Measurements from ENCODE around the gene DOK4.

DOK4 gene

DNA sequence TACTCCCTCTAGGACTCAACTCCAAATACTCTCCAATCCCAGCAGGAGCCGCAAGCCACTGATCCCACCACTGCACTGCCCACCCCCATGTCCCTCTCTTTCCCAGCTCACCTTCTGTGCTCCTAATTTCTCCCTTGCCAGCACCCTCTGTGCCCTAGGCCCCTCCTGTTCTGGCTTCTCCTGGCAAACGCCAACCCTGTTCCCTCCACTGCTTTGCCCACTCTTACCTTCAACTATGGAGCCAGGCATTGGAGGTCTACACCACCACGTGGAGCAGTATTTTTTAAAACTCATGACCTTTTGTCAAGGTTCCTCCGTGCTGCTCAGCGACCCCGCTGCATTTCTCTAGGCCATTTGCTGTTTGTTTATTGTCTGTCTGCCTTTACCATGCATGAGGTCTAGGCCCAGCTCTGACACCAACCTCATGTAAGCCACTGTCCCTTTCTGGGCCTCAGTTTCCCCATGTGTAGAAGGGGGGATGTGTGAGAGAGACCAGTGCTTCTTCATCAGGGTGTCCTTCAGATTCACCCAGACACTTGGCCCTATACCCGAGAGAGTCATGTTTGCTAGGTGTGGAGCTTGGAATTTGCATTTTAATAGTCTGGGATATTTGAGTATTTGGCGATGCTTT is 45.5 kb upstream of the DOK4 start:
- TF ChIP-seq, protein P1, sequence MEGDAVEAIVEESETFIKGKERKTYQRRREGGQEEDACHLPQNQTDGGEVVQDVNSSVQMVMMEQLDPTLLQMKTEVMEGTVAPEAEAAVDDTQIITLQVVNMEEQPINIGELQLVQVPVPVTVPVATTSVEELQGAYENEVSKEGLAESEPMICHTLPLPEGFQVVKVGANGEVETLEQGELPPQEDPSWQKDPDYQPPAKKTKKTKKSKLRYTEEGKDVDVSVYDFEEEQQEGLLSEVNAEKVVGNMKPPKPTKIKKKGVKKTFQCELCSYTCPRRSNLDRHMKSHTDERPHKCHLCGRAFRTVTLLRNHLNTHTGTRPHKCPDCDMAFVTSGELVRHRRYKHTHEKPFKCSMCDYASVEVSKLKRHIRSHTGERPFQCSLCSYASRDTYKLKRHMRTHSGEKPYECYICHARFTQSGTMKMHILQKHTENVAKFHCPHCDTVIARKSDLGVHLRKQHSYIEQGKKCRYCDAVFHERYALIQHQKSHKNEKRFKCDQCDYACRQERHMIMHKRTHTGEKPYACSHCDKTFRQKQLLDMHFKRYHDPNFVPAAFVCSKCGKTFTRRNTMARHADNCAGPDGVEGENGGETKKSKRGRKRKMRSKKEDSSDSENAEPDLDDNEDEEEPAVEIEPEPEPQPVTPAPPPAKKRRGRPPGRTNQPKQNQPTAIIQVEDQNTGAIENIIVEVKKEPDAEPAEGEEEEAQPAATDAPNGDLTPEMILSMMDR (IDR thresholded peaks at IDR 0.05; ENCODE audit: low read depth, low read length, poor library complexity, severe bottlenecking) = no peak
- TF ChIP-seq EZH2phosphoT487 (IDR thresholded peaks at IDR 0.05; ENCODE audit: borderline replicate concordance, low read length) = no peak
- H3F3A ChIP-seq (ENCODE audit: control insufficient read depth, insufficient read depth) = peaks cover 8% of the 10 kb centered on the region
- no peaks in the 10 kb centered on the region for H3K9me3 ChIP-seq (ENCODE audit: control insufficient read depth, insufficient read depth, low read length)
- no peaks in the 10 kb centered on the region for H3K79me2 ChIP-seq (ENCODE audit: control insufficient read depth, low read length)
- H4K20me1 ChIP-seq (ENCODE audit: control insufficient read depth, insufficient read depth, low read depth, low read length) = no peaks in the 10 kb centered on the region; the same call in 1 of the 2 replicates
- no peaks in the 10 kb centered on the region for H3K27me3 ChIP-seq (ENCODE audit: control insufficient read depth, low read length)
- H3K4me2 ChIP-seq (ENCODE audit: low read length) = no peak overlapping the region
- H3K4me3 ChIP-seq (ENCODE audit: low read length) = no peak overlapping the region
- H3K36me3 ChIP-seq (ENCODE audit: control insufficient read depth, low read length) = no peaks in the 10 kb centered on the region
- peaks cover 65% of the 10 kb centered on the region for H3K4me1 ChIP-seq (ENCODE audit: control insufficient read depth, low read length)
- H3K27ac ChIP-seq (ENCODE audit: low read depth, low read length) = no peak overlapping the region
- no peaks in the 10 kb centered on the region for H3K9me2 ChIP-seq (replicated peaks; ENCODE audit: control insufficient read depth, low read length)

DNA sequence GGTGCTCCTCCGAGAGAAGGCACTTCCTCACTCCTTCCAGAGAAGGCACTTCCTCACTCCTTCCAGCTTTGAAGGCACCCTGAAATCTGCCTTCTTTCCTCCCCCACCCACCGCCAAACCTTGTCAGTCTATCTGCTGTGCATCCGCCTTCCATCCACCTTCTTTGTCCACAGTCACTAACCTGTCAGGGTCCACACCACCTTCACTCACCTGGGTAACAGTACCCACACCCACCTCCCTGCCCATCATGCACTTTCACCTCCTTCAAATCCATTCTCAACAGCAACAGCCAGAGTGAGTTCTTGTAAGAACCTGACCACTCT is 44.9 kb upstream of the DOK4 start:
- H3K9me2 ChIP-seq (replicated peaks; ENCODE audit: control insufficient read depth, low read length) = no peaks in the 10 kb centered on the region
- TF ChIP-seq, protein P1 (IDR thresholded peaks at IDR 0.05; ENCODE audit: low read depth, low read length, poor library complexity, severe bottlenecking) = no peak
- no peak for TF ChIP-seq EZH2phosphoT487 (IDR thresholded peaks at IDR 0.05; ENCODE audit: borderline replicate concordance, low read length)
- no peak overlapping the region for H3K27ac ChIP-seq (ENCODE audit: low read depth, low read length)
- peaks cover 62% of the 10 kb centered on the region for H3K4me1 ChIP-seq (ENCODE audit: control insufficient read depth, low read length)
- no peaks in the 10 kb centered on the region for H3K36me3 ChIP-seq (ENCODE audit: control insufficient read depth, low read length)
- no peak overlapping the region for H3K4me2 ChIP-seq (ENCODE audit: low read length)
- H3K4me3 ChIP-seq (ENCODE audit: low read length) = no peak overlapping the region
- H4K20me1 ChIP-seq (ENCODE audit: control insufficient read depth, insufficient read depth, low read depth, low read length) = no peaks in the 10 kb centered on the region; the same call in 1 of the 2 replicates
- no peaks in the 10 kb centered on the region for H3K27me3 ChIP-seq (ENCODE audit: control insufficient read depth, low read length)
- H3K79me2 ChIP-seq (ENCODE audit: control insufficient read depth, low read length) = no peaks in the 10 kb centered on the region
- H3K9me3 ChIP-seq (ENCODE audit: control insufficient read depth, insufficient read depth, low read length) = no peaks in the 10 kb centered on the region
- peaks cover 8% of the 10 kb centered on the region for H3F3A ChIP-seq (ENCODE audit: control insufficient read depth, insufficient read depth)

DNA sequence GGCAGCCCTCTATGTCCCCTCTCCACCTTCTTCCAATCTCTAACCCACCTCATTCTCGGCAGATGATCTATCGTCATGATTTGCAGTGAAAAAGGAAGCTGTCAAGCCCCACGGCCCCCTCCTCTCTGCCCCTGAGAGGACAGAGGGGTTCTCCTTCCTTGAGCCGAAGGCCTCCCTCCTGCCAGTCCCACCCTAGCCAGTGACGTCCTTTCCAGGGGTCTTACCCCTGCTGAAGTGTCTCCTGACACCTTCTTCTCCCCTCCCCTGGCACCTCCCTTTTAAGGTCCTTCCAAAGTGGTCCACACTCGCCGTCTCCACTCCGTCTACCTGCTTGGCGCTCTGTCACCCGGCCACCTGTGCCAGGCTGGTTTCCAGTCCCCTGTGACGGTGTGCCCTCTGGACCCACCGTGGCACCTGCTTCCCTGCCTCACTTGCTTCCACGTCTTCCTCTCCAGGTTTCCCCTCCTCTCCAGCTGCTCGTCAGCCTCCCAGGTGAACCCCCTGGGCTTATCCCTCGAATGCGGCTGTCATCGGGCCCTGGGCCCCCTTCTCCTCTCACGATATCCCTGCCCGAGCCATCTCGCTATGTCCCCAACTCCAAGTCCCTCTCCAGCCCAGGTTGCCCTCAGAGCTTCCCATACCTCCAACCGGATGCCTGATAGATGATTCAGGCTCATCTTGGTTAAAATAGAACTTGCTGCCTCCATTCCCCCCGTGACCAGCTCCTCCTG is 44.4 kb upstream of the DOK4 start:
- TF ChIP-seq, protein P1 (IDR thresholded peaks at IDR 0.05; ENCODE audit: low read depth, low read length, poor library complexity, severe bottlenecking) = no peak
- no peak for TF ChIP-seq EZH2phosphoT487 (IDR thresholded peaks at IDR 0.05; ENCODE audit: borderline replicate concordance, low read length)
- H3K9me2 ChIP-seq (replicated peaks; ENCODE audit: control insufficient read depth, low read length) = no peaks in the 10 kb centered on the region
- no peaks in the 10 kb centered on the region for H3K9me3 ChIP-seq (ENCODE audit: control insufficient read depth, insufficient read depth, low read length)
- no peaks in the 10 kb centered on the region; the same call in 1 of the 2 replicates for H4K20me1 ChIP-seq (ENCODE audit: control insufficient read depth, insufficient read depth, low read depth, low read length)
- peaks cover 8% of the 10 kb centered on the region for H3F3A ChIP-seq (ENCODE audit: control insufficient read depth, insufficient read depth)
- H3K4me1 ChIP-seq (ENCODE audit: control insufficient read depth, low read length) = peaks cover 66% of the 10 kb centered on the region
- H3K27me3 ChIP-seq (ENCODE audit: control insufficient read depth, low read length) = no peaks in the 10 kb centered on the region
- H3K4me3 ChIP-seq (ENCODE audit: low read length) = peak overlapping the region; percentile 24
- H3K79me2 ChIP-seq (ENCODE audit: control insufficient read depth, low read length) = no peaks in the 10 kb centered on the region
- peak overlapping the region; percentile 58 for H3K27ac ChIP-seq (ENCODE audit: low read depth, low read length)
- H3K36me3 ChIP-seq (ENCODE audit: control insufficient read depth, low read length) = no peaks in the 10 kb centered on the region
- H3K4me2 ChIP-seq (ENCODE audit: low read length) = peak overlapping the region; percentile 63

All from DOHH2 (cell line).